ENCODE measurements around the gene CCDC61.

DNA sequence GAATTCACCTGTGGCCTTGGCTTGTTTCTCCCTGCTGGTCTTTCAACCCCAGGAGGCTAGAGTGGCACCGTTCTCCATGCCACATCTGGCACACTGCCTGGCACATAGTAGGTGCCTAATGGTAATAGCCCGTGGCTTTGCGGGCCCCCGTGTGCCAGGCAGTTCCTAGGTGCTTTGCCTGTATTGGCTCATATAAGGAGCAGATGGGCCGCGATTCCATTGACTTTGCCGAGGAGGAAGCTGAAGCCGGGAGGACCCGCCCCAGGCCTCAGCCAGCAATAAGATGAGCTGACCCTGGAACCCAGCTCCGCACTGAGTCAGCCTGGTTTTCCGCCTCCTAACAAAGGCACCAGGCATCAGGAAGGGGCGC lies 26.8 kb downstream of the CCDC61 start:
- TF ChIP-seq POLR2AphosphoS5 (IDR thresholded peaks at IDR 0.05; ENCODE audit: borderline replicate concordance, low read depth, low read length), result no peak
- no peak for TF ChIP-seq EZH2 (IDR thresholded peaks at IDR 0.05)
